ENCODE measurements around the gene CHCHD3. TPM values are rescaled to one million over a fixed set of nuclear protein-coding genes. Genes with fewer than 3 reads are reported as not detected.
A peak's percentile ranks its signal among the peaks of the same experiment; 100 is the strongest.

CHCHD3 gene
- 264 and 287 TPM in 2 replicates for total RNA-seq (2014; rRNA removed; shearing (Covaris generic))
- polyA plus RNA-seq (2015; cell fraction: cytosol; rRNA removed), result 137 and 151 TPM in 2 replicates
- 29.4 and 31.5 TPM in 2 replicates for polyA plus RNA-seq (2015; cell fraction: nucleus; rRNA removed)

DNA sequence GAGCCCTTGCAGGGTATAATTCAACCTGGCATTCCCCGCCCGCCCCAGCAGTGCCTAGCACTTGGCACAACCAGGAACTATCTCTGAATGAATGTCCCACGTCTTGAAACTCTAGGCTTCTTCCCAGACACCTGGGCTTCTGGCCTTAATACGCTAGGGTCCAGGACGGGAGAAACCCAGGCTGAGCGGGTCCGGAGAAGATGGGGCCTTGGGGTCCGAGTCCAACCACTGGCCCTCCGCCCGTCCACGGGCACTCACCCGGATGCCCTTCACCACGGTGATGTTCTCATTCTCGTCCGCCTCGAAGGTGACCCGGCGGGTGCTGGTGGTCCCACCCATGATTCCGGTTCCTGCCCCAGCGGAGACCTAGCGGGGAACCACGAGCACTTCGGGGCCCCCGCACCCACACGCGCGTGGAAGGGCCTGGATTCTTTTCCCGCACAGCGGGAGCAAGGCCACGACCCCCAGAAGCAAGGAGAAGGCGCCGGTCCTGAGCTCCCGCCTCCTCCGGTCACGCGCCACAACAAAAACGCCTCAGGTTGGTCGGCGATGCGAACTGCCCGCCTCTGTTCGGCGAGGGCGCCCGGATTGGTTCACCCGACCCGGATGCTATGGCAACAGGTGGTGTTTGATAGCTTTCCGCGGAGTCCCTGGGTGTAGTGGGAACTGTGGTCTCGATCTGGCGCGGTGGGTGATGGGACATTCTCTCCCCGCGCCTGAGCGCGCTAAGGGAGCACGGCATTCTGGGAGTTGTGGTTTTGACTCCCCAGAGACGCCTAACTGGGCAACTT lies at the start of gene CHCHD3:
TSS of gene CHCHD3 (minus strand) at position 492 of the 791 bp plus-strand sequence. CDS start at position 339, 153 bp downstream.
- in situ Hi-C loops (cut with HindIII; ENCODE audit: low pct_unique_long_range_greater_than_20kb, low sequenced_read_pairs), result no loop called here
- DNase-seq (ENCODE audit: low read depth, low spot score), result peak; percentile 100

DNA sequence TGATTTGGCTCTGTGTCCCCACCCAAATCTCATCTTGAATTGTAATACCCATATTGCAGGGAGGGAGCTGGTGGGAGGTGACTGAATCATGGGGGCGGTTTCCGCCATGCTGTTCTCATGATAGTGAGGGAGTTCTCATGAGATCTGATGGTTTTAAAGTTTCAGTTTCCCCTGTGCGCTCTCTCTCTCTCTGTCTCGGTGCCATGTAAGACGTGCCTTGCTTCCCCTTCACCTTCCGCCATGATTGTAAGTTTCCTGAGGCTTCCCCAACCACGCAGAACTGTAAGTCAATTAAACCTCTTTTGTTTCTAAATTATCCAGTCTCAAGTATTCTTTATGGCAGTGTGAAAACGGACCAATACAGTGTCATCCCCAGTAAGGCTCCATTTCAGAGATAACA lies 48.3 kb upstream of the CHCHD3 start:
- no peak for DNase-seq (ENCODE audit: low read depth, low spot score)
- in situ Hi-C loops (cut with HindIII; ENCODE audit: low pct_unique_long_range_greater_than_20kb, low sequenced_read_pairs), result no loop called here

DNA sequence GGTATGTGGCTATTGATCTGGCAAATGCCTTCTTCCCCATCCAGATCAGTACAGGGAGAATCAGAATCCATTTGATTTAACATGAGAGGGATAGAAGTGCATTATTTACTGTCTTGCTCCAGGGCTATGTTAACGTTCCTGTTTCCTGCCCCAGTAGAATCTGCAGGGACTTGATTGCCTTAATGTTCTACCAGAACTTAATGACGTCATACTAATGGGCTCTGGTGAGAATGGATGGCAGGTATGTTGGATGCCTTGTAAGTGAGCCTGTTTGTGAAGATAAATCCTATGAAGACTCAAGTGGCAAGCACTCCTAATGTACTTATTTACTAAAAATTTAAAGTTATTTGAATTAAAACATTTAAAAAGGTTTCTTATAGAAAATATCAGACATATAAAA lies 44.5 kb upstream of the CHCHD3 start:
- DNase-seq (ENCODE audit: low read depth, low spot score), result no peak
- in situ Hi-C loops (cut with HindIII; ENCODE audit: low pct_unique_long_range_greater_than_20kb, low sequenced_read_pairs), result no loop called here

DNA sequence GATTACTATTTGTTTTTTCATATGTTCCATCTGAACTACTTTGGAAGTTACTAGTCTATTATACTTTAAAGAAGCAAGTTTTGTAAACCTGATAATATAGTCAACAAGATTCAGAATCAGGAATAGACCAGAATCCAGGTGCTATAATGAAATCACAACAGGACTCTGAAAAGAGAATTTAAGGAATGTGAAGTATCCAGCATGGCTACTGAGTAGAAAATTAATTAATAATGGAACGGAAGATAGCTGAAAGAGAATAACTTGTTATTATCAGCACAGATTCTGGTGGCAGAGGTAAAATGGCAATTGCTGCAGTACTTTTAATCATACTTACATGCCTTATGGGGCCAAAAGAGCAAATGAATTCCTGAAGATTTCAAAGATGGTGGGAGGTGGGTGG lies 43.1 kb upstream of the CHCHD3 start:
- in situ Hi-C loops (cut with HindIII; ENCODE audit: low pct_unique_long_range_greater_than_20kb, low sequenced_read_pairs), result no loop called here
- no peak for DNase-seq (ENCODE audit: low read depth, low spot score)

DNA sequence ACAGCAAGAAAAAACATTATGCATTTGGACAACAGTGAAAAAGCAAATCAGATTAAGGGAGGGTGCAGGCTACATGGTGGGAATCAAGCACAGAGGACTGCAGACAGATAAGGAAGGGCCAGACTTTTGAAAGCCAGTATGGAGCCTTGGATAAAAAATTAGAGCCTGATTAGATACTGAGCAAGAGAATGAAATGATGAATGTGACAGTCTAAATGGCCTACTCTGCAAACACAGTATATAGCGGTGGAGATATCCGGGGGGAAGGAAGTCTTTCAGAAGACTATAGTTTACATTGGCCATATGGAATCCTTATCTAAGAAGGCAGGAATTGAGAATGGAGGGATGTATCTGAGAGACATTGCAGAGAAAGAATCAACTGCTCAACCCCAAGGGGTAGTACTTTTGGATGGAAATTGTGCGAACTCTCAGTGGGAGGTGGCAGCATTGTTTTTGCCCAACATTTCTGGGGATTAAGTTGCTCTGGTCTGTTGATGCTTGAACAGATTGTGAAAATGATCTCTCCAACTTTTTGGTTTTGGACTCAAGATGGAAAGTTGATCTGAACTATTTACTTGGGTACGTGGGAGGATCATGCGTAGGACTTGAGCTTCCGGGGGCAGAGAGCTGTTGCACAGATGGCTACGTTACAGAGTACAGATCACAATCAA lies 39.4 kb upstream of the CHCHD3 start:
- in situ Hi-C loops (cut with HindIII; ENCODE audit: low pct_unique_long_range_greater_than_20kb, low sequenced_read_pairs), result no loop called here
- DNase-seq (ENCODE audit: low read depth, low spot score), result no peak

DNA sequence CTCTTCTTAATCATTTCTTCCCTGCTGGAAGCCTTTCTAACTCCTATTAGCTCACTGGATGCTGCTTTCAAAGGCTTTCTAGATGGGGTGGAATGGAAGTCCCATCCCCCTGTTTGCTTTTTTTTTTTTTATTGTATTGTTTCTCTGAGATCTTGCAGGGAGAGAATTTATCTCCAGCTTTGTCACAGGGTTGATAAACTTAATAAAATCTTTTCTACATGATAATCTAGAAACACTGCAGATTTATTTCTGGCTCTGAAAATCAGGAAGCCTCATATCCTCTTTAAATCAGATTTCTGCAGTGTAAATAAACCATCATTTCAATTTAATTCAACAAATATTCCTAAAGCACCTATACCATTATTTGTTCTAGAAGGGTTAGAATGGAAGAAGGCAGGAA lies 37.2 kb upstream of the CHCHD3 start:
- in situ Hi-C loops (cut with HindIII; ENCODE audit: low pct_unique_long_range_greater_than_20kb, low sequenced_read_pairs), result no loop called here

DNA sequence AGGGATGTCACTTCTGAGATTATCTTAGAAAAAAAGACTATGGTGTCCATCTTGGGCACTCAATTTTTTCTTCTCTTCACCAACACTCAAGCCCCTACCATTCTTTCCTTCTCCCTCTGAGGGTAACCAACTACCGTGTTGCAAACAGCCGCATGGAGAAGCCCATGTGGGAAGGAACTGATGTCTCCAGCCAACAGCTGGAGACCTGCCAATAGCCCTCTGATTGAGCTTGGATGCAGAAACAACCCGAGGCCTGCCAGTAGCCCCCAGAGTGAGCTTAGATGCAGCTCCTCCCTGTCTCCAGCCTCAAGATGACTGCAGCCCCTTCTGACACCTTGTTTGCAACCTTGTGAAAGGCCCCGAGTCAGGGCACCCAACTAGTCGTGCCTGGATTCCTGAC lies 36.4 kb upstream of the CHCHD3 start:
- in situ Hi-C loops (cut with HindIII; ENCODE audit: low pct_unique_long_range_greater_than_20kb, low sequenced_read_pairs), result no loop called here
- DNase-seq (ENCODE audit: low read depth, low spot score), result no peak

More for the DNA sequence above, 37.2 kb upstream of the CHCHD3 start:
- no peak for DNase-seq (ENCODE audit: low read depth, low spot score)

DNA sequence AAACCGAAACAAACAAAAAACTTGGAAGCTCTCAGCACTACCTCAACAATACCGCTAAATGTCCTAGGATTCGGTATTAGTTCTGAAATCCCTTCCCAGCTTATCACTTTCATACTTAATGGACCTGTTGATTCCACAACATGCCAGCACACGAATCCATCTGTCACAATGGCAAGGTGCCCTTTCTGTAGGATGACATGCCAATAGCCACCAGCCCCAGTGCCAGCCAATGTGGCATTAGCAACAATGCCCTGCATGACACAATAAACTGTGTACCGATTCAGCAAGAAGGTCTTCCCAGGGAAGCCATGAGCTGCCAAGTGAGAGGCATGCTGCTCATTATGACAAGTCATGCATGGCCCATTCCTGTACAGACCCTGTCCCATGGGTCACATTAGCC lies 35.6 kb upstream of the CHCHD3 start:
- in situ Hi-C loops (cut with HindIII; ENCODE audit: low pct_unique_long_range_greater_than_20kb, low sequenced_read_pairs), result no loop called here
- DNase-seq (ENCODE audit: low read depth, low spot score), result no peak

DNA sequence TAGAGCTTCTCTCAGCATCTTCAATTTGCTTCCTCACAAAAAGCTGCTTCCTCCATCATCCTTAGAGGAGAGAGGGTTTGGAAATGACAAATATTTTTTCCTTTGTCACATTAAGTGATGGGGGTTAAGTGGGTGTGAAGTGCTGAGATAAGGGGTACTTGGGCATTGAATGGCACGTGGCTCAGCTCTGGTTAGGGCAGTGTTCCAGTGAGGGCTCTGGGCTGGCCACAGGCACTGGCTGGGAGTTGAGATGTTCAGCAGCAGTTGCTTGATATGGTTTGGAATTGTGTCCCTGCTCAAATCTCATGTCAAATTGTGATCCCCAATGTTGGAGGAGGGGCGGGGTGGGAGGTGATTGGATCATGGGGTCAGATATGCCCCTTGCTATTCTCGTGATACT lies 33.7 kb upstream of the CHCHD3 start:
- no peak for DNase-seq (ENCODE audit: low read depth, low spot score)
- in situ Hi-C loops (cut with HindIII; ENCODE audit: low pct_unique_long_range_greater_than_20kb, low sequenced_read_pairs), result no loop called here

DNA sequence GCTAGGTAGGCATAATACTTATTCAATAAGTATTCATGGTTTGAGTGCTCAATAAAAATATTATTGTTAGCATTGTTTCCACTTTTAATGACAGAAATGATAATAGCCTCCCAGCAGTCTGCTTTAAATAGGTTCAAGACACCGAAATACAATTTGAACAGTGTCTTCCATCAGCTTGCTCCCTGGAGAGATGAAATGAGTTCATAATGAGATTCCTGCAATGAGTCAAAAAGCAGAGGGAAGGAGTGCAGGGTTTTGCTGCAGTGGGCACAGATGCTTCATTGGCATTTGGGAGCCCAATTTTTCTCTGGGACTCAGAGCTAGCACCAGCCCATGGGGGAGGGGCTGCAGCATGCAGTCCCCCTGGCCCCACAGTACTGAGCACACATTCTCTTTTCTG lies 32.6 kb upstream of the CHCHD3 start:
- in situ Hi-C loops (cut with HindIII; ENCODE audit: low pct_unique_long_range_greater_than_20kb, low sequenced_read_pairs), result no loop called here
- DNase-seq (ENCODE audit: low read depth, low spot score), result no peak

DNA sequence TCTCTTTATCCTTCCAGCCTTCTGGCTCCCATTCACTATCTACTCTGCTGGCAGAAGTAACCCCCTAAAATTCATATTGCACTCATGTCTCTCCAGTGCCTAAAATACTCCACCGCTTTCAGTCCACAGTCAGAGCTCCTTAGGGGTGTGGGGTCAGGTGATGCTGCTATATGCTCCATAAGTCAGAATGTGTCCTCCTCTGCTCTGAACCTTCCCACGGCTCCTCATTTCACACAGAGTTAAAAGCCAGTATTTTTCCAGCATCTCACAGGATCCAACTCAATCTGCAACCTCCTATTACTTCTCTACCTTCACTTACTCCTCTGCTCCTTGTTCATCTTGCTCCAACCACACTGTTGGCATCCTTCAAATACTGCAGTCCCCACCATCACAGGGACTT lies 31.1 kb upstream of the CHCHD3 start:
- DNase-seq (ENCODE audit: low read depth, low spot score), result no peak
- in situ Hi-C loops (cut with HindIII; ENCODE audit: low pct_unique_long_range_greater_than_20kb, low sequenced_read_pairs), result no loop called here

DNA sequence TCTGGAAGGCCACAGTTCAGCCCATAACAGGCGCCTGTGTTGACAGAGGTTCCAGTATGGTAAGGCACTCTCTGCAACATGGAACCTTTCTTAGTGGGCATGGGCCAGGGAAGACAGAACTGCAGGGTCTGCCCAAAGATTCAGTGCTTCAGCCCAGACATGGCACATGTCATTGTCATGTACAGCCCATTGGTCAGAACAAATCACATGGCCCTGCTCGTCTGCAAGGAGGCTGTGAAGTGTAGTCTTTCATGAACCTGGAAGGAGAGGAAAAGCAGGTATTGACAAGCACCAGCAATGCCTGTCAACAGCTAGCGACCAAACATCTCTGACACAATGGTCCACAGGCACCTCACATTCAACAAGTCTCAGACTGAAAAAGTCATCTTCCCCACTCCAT lies 30.4 kb upstream of the CHCHD3 start:
- DNase-seq (ENCODE audit: low read depth, low spot score), result no peak
- in situ Hi-C loops (cut with HindIII; ENCODE audit: low pct_unique_long_range_greater_than_20kb, low sequenced_read_pairs), result no loop called here

DNA sequence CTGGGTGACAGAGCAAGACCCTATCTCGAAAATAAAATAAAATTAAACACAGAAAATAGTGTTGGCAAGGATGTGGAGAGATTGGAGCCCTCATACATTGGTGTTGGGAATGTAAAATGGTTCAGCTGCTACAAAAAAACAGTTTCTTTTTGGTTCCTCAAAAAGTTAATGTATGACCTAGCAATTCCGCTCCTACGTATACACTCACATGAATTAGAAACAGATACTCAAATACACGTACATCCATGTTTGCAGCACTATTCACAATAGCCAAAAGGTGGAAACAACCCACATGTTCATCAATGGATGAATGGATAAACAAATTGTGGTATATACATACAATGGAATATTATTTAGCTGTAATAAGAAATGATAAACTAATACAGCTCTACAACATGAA lies 28.4 kb upstream of the CHCHD3 start:
- in situ Hi-C loops (cut with HindIII; ENCODE audit: low pct_unique_long_range_greater_than_20kb, low sequenced_read_pairs), result no loop called here
- no peak for DNase-seq (ENCODE audit: low read depth, low spot score)

DNA sequence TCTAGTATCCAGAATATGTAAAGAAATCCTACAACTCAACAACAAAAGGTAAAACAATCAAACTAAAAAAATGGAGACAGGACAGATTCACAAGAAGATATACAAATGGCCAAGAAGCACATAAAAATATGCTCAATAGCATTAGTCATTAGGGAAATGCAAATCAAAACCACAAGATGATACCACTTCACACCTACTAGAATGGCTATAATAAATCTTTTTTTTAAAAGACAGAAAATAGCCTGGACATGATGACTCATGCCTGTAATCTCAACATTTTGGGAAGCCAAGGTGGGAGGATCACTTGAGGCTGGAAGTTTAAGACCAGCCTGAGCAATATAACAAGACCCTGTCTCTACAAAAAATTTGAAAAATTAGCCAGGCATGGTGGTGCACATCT lies 27.9 kb upstream of the CHCHD3 start:
- no peak for DNase-seq (ENCODE audit: low read depth, low spot score)
- in situ Hi-C loops (cut with HindIII; ENCODE audit: low pct_unique_long_range_greater_than_20kb, low sequenced_read_pairs), result no loop called here

DNA sequence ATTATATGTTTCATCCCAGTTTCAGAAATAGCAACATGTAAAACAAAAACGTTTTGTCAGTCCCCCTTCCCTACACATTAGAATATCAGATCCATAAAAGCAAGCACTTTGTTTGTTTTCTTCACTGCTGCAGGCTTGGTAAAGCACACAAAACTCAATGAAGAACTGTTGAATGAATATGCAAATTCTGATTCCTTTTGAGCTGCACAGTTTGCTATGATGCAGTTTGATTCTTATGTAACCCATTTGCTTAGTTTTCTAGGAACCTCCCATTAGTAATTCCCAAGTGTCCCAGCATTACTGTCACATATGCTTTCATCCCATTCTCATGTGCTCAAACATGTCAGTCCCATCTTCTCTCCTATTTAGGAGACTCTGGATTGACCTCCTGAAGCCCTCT lies 26.1 kb upstream of the CHCHD3 start:
- in situ Hi-C loops (cut with HindIII; ENCODE audit: low pct_unique_long_range_greater_than_20kb, low sequenced_read_pairs), result no loop called here
- no peak for DNase-seq (ENCODE audit: low read depth, low spot score)

DNA sequence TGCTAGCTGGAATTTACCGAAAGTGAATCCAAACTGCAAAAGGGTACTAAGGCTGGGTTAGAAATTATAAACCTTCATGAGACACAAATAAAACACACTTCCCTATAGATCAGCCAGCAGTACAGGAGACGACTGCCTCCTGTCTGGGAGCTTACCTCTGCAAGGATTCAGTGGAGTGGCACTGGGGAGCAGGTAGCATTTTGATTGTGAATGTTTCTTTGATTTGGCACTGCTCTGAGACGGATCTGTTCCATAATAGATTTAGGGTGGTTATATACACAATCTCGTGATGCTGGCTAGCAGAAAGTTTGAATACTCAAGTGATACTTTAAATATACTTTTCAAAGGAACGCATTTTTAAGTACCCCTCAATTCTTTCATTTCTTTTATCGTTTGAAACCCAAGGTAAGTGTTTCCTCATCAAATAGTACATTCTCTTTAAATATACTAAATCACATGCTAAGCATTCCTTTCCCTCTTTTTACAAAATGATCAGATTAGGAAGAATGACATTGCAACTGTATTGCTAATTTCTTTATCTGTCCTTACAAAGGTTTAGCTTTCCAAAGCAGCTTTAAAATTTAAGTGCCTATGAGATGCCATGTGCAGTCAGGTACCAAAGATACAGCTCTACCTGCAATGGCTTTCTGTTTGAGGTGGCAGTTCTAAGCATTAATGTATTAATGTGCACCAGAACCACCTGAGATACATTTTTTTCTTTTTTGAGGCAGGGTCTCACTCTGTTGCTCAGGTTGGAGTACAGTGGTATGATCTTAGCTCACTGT lies 20.6 kb upstream of the CHCHD3 start:
- in situ Hi-C loops (cut with HindIII; ENCODE audit: low pct_unique_long_range_greater_than_20kb, low sequenced_read_pairs), result no loop called here
- no peak for DNase-seq (ENCODE audit: low read depth, low spot score)

DNA sequence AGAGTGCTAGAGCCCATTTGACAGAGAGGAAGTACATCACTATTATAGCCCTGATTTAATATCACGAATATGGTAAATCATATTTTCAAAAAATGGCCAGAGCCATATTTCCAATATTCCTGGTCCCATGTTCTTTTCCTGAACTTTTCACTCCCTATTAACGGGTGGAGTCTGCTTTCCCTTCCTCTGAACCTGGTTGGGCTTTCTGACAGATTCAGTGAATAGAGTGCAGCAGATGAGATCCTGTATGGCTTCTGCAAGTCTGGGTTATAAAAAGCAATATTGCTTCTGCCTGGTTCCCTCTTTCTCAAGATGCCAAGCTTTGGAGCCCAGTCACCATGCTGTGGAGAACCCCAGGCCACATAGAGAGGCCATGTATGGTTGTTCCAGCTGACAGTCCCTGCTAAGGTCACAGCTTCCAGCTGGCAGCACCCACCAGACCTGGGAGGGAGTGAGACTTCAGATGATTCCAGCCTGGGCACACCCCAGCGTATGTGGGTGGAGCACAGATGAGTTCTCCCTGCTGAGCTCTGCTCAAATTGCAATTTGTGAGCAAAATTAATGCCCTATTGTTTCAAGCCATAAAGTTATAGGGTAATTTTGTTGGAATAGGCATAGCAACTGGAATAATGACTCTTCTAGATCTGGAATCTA lies 17.9 kb upstream of the CHCHD3 start:
- in situ Hi-C loops (cut with HindIII; ENCODE audit: low pct_unique_long_range_greater_than_20kb, low sequenced_read_pairs), result no loop called here
- no peak for DNase-seq (ENCODE audit: low read depth, low spot score)

DNA sequence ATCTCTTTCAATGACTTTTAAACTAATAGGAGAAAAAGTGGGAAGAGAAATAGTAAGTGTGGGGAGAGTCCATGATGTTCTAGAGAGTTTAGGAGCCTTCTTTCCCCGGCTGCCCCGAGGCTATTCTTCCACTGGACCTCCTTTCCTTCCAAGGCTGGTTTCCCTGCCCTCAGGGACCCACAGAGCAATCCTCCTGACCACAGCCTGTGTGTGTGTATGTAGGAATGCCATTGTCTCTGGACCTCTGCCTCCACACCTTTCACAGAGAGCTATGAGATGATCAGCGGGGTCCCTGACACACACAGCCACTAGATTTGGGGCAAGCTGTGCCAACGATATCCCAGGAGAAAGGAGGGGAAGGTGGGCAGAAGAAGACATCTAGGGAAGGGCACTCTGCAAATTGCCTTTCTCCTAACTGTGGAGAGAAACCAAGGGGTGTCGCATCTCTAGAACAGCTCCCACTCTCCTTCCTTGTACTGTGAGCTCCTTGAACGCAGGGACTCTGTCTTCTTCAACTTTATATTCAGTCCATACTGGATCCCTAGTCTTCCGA lies 13.3 kb upstream of the CHCHD3 start:
- in situ Hi-C loops (cut with HindIII; ENCODE audit: low pct_unique_long_range_greater_than_20kb, low sequenced_read_pairs), result no loop called here
- DNase-seq (ENCODE audit: low read depth, low spot score), result no peak
